GM18502 (cell line): ENCODE data around the gene ZNF416.
A peak's percentile ranks its signal among the peaks of the same experiment; 100 is the strongest.

Source experiments
- ATAC-seq: cut with Tn5 transposase; IDR thresholded peaks from one replicate; pipeline ENCODE4 v1.9.1; 2021; ENCODE audit warnings: mild to moderate bottlenecking; ENCODE audit not compliant: unreplicated experiment, poor library complexity

Gene ZNF416

GRCh38 chr19:57578487-57579205 is at the start of gene ZNF416:
TSS of gene ZNF416 (minus strand) at chr19:57578911. CDS start at chr19:57578704, 207 bp downstream.
- peak; percentile 90 for ATAC-seq

- ATAC-seq: no peak
These were observed 44.4 kb upstream of the ZNF416 start for GRCh38 chr19:57623091-57623490.

DNA sequence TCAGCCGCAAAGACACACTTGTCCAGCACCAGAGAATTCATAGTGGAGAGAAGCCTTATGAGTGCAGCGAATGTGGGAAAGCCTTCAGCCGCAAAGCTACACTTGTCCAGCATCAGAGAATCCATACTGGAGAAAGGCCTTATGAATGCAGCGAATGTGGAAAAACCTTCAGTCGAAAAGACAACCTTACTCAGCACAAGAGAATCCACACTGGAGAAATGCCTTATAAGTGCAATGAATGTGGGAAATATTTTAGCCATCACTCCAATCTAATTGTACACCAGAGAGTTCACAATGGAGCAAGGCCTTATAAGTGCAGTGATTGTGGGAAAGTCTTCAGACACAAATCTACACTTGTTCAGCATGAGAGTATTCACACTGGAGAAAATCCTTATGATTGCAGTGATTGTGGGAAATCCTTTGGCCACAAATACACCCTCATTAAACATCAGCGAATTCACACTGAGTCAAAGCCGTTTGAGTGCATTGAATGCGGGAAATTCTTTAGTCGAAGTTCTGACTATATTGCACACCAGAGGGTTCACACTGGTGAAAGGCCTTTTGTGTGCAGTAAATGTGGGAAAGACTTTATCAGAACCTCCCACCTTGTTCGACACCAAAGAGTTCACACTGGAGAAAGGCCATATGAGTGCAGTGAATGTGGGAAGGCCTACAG is 42.1 kb upstream of the ZNF416 start:
- ATAC-seq: no peak

GRCh38 chr19:57615346-57615745 is 36.6 kb upstream of the ZNF416 start:
- ATAC-seq: no peak

DNA sequence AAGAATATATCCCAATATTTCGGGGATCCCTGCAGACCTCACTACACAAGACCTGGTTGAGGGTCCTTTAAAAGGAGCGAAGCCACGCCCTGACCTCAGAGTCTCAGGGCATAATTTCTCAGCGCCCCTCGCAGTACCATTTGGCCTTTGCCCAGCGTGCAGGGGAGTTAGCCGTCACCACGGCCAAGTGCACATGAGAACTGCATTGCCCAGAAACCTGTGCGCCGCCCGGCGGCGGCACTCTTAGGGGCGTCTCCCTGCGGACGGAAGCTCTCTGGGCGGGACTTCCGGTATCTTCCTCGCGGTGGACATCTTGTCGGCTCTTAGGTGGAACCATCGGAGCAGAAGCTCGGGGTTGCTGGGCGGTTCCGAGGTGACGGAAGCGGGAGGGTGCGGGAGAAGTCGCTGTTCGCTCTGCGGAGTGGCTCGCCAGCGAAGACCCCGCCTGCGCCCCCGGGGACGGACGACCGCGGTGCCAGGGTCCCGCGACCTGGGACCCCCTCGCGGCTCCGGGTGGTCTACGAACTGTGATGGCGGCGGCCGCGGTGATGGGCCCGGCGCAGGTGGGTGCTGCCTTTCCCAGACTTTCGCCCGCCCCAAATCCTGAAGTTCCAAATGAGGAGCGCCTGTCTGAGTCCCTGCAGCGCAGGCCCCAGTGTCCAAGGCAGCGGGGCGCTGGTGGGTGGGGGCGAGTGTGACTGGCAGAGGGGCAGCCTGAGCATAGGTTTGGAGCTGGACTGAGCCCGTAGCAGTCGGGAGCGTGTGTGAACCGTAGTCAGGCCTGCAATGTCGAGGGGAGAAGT is 35.4 kb upstream of the ZNF416 start, which contains the start of gene ZNF134:
Gene ZNF134 (plus strand): TSS at position 302 of the 803 bp plus-strand sequence. CDS start 5,227 bp downstream, outside the sequence.
- peak; percentile 96 for ATAC-seq

DNA sequence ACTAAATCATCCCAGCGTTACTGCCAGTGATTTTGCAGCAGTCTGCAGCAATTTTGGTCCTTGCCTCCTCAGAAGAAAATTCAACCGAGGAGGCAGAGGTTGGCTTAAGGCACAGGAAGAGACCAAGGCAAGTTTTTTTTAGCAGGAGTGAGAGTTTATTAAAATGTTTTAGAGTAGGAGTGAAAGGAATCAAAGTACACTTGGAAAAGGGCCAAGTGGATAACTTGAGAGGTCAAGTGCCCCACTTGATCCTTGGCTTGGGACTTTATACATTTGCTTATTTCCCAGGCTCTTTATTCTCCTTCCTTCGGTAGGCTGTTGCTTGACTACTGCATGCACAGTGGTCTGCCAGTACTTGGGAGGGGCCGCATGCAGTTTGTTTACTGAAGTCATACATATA is 32.4 kb upstream of the ZNF416 start:
- ATAC-seq: no peak

DNA sequence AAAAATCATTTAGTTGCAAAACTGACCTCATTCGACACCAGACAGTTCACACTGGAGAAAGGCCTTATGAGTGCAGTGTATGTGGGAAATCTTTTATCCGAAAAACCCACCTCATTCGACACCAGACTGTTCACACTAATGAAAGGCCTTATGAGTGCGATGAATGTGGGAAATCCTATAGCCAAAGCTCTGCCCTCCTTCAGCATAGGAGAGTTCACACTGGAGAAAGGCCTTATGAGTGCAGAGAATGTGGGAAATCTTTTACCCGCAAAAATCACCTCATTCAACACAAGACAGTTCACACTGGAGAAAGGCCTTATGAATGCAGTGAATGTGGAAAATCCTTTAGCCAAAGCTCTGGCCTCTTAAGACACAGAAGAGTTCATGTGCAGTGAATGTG is 28.2 kb upstream of the ZNF416 start:
- no peak for ATAC-seq

DNA sequence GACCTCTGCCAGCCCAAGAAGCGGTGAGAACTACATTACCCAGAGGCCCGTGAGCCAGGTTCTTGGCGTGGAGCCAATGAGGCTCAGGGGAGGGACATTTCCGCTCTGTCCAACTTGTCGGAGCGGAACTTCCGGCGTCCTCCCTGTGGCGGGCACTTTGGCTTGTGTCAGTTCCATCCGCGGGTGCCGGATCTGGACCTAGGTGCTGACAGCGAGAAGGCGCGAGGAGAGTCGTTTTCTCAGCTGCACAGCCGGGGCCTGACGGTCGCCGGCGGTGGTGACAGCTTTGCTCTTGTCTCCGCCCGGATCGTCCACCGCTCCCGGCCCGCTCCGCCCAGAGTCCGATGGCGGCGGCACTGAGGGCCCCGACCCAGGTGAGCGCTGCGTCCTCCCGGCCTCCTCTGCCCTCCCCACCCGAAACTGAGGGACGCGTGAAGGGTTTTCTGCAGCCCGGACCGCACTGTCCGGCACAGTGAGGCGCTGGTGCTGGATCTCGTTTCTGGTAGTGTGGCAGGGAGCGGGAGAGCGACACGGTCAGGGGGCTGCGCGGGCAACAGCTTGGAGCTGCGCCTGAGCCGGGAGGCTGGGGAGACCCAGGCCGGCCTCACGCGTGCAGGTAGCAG is 21.2 kb upstream of the ZNF416 start, which contains the start of gene ZNF530:
Gene ZNF530 (plus strand): TSS at position 125 of the 623 bp plus-strand sequence. CDS start 4,461 bp downstream, outside the sequence.
- peak; percentile 93 for ATAC-seq

DNA sequence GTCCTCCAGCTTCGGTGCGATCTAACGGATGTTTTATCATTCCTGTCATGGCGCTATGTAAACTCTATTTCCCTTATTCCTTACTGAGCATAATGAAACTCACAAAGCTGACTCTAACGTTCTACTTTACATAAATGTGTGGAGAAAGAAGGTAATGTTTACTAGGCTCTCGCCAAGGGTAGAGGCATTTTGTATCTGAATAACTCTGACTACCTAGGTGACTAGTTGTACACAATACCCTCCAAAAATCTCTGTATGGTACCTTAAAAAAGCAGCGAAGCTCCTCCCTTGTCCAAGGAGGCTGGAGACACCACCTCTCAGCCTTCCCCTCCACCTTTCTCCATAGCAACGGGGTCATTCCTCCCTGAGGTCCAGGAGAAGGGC is 20.7 kb upstream of the ZNF416 start:
- peak; percentile 26 for ATAC-seq

- ATAC-seq: no peak
These were observed 8.8 kb upstream of the ZNF416 start for GRCh38 chr19:57587529-57587928.

GRCh38 chr19:57583521-57584416 is 5.1 kb upstream of the ZNF416 start, which contains the start of gene ZIK1:
TSS of gene ZIK1 (plus strand) at chr19:57584145. CDS start at chr19:57584357, 212 bp downstream.
- peak; percentile 86 for ATAC-seq

- ATAC-seq: no peak
These were observed 4.4 kb upstream of the ZNF416 start for GRCh38 chr19:57583104-57583520.

GRCh38 chr19:57576661-57577060 is 2.0 kb downstream of the ZNF416 start:
- no peak for ATAC-seq

DNA sequence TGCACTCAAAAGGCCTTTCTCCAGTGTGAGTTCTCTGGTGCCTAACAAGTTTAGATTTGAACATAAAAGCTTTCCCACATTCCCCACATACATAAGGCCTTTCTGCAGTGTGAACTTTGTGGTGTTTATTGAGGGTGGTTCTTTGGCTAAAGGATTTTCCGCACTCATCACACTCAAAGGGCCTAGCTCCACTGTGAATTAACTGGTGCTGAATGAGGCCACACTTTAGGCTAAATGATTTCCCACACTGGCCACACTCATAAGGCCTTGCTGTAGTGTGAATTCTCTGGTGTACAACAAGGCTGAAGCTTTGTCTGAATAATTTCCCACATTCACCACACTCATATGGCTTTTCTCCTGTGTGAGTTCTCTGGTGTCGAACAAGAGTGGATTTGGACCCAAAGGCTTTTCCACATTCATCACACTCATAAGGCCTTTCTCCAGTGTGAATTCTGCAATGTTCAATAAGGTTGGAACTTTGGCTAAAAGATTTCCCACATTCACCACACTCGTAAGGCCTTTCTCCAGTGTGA is 6.2 kb downstream of the ZNF416 start:
- ATAC-seq: no peak

- ATAC-seq: no peak
These were observed 8.0 kb downstream of the ZNF416 start for GRCh38 chr19:57570707-57571106.

DNA sequence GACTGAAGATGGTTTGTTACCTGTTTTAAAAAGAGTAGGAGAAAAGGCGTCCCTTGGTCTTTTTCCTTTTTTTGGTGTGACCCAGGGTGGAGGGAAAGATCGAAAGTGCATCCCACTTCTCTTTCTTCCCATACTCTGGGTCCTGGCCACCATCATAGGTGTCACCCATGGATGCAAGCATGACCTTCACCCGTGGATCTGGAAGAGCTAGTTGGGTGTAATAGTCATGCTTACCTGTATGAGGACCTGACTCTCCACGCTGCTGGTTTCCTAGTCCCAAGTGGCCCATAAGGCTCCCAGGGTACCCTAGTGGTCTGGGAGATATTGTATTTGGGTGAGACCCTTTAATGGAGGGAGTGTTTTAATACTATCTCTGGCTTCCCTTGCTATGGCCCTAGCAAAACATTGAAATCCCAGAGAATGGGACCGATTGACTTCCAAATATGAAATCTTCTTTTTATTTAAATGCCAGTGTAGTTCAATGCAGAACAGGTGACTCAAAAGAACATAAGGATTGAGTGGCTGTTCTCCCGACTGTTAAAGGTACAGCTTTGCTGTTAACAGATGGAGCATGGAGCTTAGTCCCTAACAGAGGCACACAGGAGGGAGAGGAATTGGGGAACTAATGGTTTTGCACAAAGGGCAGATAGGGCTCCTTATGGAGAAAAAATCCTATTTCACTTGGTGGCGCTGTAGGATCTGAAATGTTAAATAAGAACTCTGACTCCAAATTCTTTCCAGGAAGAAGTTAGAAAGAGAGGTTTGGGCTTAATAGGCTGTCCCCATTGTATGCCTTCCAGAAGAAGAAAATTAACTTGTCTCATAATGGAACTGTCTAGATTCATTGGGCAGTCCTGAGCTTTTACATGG is 12.1 kb downstream of the ZNF416 start:
- no peak for ATAC-seq

GRCh38 chr19:57563547-57563946 is 15.2 kb downstream of the ZNF416 start:
- ATAC-seq: no peak

GRCh38 chr19:57560049-57560491 is 18.6 kb downstream of the ZNF416 start:
- no peak for ATAC-seq
